GM13976 (cell line): ENCODE data around the gene RTRAF.

Source experiments
- DNase-seq: peaks from one replicate; pipeline ENCODE4 v3.0.0; 2012; ENCODE audit warnings: low spot score
- in situ Hi-C: fragments of 300-500 bp; cut with MboI; formaldehyde crosslinking; loops from one replicate; pipeline ENCODE4 v1.12.0; 2022; ENCODE audit warnings: low sequenced_read_pairs, mixed read lengths, inconsistent platforms; ENCODE audit not compliant: unreplicated experiment
- TF ChIP-seq, protein P1 (sequence below): IDR thresholded peaks from 2 replicates; pipeline ENCODE4 v1.5.1; 2012; ENCODE audit warnings: borderline replicate concordance, mild to moderate bottlenecking; ENCODE audit not compliant: insufficient read depth; ENCODE audit errors: extremely low read depth, missing control alignments, control extremely low read depth

The RTRAF gene

DNA sequence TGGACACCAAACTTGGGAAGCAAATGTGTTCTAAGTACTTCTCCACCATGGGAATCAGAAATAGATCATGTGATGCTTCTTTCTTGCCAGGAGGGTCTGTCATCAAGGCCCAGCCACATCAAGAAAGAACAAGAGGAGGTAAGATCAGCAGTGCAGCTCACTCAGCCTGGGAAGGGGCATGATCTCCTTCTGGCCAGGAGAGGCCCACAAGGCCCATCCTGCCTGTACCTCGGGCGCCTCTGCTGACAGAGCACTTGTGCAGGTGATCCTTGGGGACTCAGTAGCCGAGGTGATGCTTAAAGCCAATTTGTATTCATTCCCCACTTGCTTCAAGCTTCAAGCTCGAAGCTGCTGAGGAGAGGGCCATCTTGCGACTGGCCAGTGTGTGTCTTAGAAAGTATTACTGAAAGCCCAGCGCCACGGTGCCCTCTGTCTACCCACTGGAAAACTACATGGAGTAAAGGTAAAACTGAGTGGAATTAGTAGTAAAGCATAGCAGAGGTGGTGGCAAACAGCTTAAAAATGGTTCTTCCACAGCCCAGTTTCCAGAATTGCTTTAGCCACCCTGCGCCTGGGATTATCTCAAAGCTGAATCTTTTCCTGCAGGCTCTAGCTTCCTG is 26.2 kb downstream of the RTRAF start:
- DNase-seq, result no peak
- TF ChIP-seq, protein P1, sequence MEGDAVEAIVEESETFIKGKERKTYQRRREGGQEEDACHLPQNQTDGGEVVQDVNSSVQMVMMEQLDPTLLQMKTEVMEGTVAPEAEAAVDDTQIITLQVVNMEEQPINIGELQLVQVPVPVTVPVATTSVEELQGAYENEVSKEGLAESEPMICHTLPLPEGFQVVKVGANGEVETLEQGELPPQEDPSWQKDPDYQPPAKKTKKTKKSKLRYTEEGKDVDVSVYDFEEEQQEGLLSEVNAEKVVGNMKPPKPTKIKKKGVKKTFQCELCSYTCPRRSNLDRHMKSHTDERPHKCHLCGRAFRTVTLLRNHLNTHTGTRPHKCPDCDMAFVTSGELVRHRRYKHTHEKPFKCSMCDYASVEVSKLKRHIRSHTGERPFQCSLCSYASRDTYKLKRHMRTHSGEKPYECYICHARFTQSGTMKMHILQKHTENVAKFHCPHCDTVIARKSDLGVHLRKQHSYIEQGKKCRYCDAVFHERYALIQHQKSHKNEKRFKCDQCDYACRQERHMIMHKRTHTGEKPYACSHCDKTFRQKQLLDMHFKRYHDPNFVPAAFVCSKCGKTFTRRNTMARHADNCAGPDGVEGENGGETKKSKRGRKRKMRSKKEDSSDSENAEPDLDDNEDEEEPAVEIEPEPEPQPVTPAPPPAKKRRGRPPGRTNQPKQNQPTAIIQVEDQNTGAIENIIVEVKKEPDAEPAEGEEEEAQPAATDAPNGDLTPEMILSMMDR, result no peak

DNA sequence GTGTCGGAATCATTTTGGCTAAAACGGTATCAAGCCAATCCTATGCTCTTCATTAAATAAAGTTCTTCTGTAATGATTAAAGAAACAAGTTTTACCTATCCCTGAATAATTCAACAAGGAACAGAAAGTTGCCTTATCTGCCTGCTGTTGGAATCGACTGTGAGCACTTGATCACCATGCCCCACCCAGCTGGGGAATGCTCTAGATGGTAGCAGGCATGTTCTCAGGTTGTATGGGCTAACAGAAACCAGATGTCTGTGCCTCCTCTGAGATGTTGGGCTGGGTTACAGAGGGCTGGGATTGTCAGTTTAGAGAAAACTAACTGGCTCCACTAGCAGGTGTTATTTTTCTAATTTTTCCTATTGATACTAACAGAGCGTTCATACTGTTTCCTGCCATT is 28.9 kb downstream of the RTRAF start:
- DNase-seq, result no peak
- in situ Hi-C loops, result no loop called here
- TF ChIP-seq, protein P1, result no peak

More for the DNA sequence above, 26.2 kb downstream of the RTRAF start:
- in situ Hi-C loops, result no loop called here

DNA sequence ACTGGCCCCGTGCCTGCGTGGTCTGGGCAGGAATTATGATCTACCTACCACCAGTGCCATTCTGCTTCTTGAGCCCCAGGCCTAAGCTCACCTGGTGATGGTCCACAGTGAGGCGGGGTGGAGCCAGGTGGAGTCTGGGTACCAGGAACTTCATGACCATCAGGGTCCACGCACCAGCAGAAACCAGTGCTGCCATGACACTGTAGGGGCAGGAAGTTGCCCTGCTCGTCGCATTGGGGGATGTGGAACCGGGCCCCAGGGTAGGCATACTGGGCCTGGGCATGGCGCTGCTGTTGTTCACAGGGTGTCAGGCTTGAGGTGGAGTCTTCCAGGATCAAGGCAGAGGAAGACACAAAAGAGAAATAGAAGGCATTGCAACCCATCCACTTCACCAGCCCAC is 29.6 kb downstream of the RTRAF start:
- TF ChIP-seq, protein P1, result no peak
- in situ Hi-C loops, result no loop called here
- DNase-seq, result no peak

- in situ Hi-C loops, result no loop called here
- DNase-seq, result no peak
- TF ChIP-seq, protein P1, result no peak
Measured at GRCh38 chr14:52020161-52020714, 30.9 kb downstream of the RTRAF start.

GRCh38 chr14:52020866-52021717 is 31.7 kb downstream of the RTRAF start:
- DNase-seq, result no peak
- TF ChIP-seq, protein P1, result no peak
- in situ Hi-C loops, result no loop called here

GRCh38 chr14:52021957-52022600 is 32.7 kb downstream of the RTRAF start:
- peak; percentile 55 for DNase-seq
- in situ Hi-C loops, result no loop called here
- TF ChIP-seq, protein P1, result no peak
